Measurements from ENCODE around the gene ZNF883.
"Not testable (repeated sequence)": the region's sequence is repeated elsewhere in the genome, so short reads cannot be mapped to it uniquely, and the experiment has no call there.

Gene ZNF883

GRCh38 chr9:113011911-113012381, at the start of gene ZNF883:
ZNF883 (minus strand) TSS chr9:113012192.
- DNase-seq (ENCODE audit: low read depth in 3 of 3): peak in 1 of 3 experiments; percentile 5

GRCh38 chr9:113061072-113061850, 49.3 kb upstream of the ZNF883 start:
- not testable (repeated sequence) for DNase-seq (ENCODE audit: low read depth in 3 of 3)

- DNase-seq (ENCODE audit: low read depth in 3 of 3): peak in 1 of 3 experiments; percentile 9
These were observed 47.7 kb upstream of the ZNF883 start for GRCh38 chr9:113059581-113060284.

GRCh38 chr9:113057193-113057592, 45.2 kb upstream of the ZNF883 start:
- no peak for DNase-seq (ENCODE audit: low read depth in 3 of 3)

GRCh38 chr9:113056191-113057106, 44.5 kb upstream of the ZNF883 start, which contains the start of gene ZFP37:
ZFP37 (minus strand) TSS chr9:113056724; CDS start chr9:113056688, 36 bp downstream.
- DNase-seq (ENCODE audit: low read depth in 3 of 3): peak; percentile 49 to 63 (median 57)

GRCh38 chr9:113042884-113043657, 31.1 kb upstream of the ZNF883 start:
- no peak for DNase-seq (ENCODE audit: low read depth in 3 of 3)

GRCh38 chr9:113026200-113026599, 14.2 kb upstream of the ZNF883 start:
- DNase-seq (ENCODE audit: low read depth in 3 of 3): no peak

GRCh38 chr9:113018247-113018646, 6.3 kb upstream of the ZNF883 start:
- DNase-seq (ENCODE audit: low read depth in 3 of 3): no peak

- no peak for DNase-seq (ENCODE audit: low read depth in 3 of 3)
These were observed 500 bp upstream of the ZNF883 start for GRCh38 chr9:113012492-113012891.

- DNase-seq (ENCODE audit: low read depth in 3 of 3): no peak
These were observed 6.2 kb downstream of the ZNF883 start for GRCh38 chr9:113005777-113006176.

GRCh38 chr9:112997236-112997941, 14.6 kb downstream of the ZNF883 start:
- DNase-seq (ENCODE audit: low read depth in 3 of 3): no peak

- no peak for DNase-seq (ENCODE audit: low read depth in 3 of 3)
These were observed 40.6 kb downstream of the ZNF883 start for GRCh38 chr9:112971415-112971814.

- DNase-seq (ENCODE audit: low read depth in 3 of 3): no peak
These were observed 41.1 kb downstream of the ZNF883 start for GRCh38 chr9:112970939-112971338.

- DNase-seq (ENCODE audit: low read depth in 3 of 3): no peak
These were observed 42.3 kb downstream of the ZNF883 start for GRCh38 chr9:112969730-112970129.

GRCh38 chr9:112955550-112955949, 56.4 kb downstream of the ZNF883 start:
- DNase-seq (ENCODE audit: low read depth in 3 of 3): no peak

GRCh38 chr9:112945620-112946208, 66.3 kb downstream of the ZNF883 start:
- no peak for DNase-seq (ENCODE audit: low read depth in 3 of 3)

GRCh38 chr9:112939418-112939817, 72.6 kb downstream of the ZNF883 start:
- DNase-seq (ENCODE audit: low read depth in 3 of 3): no peak

- DNase-seq (ENCODE audit: low read depth in 3 of 3): no peak
These were observed 78.3 kb downstream of the ZNF883 start for GRCh38 chr9:112933696-112934095.

- no peak for DNase-seq (ENCODE audit: low read depth in 3 of 3)
These were observed 86.8 kb downstream of the ZNF883 start for GRCh38 chr9:112925058-112925641.

- DNase-seq (ENCODE audit: low read depth in 3 of 3): no peak
These were observed 90.4 kb downstream of the ZNF883 start for GRCh38 chr9:112921549-112921948.

All from stimulated activated CD4-positive, alpha-beta T cell treated with anti-CD3 and anti-CD28 coated beads, TNF-alpha, amount 100 ng/mL, for 4 hours (primary cell).